Spleen (tissue), 11 donors: ENCODE results near the gene AKNAD1. TPM values are rescaled to one million over a fixed set of nuclear protein-coding genes. Genes with fewer than 3 reads are reported as not detected.

Experiments used
- DNase-seq: peaks from one replicate; pipeline ENCODE4 v3.0.0-alpha.2; 2020
- H3K27ac ChIP-seq, 8 donors: fragments of 200-600 bp; sonication (generic) in 7 of 8; 1 replicate in 4 of 8; 2 replicates in 4 of 8; pipeline versions ENCODE4 v1.5.0 to v1.8.0; 2016 to 2021; ENCODE audit warnings: inconsistent platforms in 4 of 8, mild to moderate bottlenecking in 4 of 8, moderate library complexity in 1 of 8
- H3K27me3 ChIP-seq, 7 donors: fragments of 200-600 bp; sonication (generic) in 6 of 7; replicated peaks in 1 of 7; 1 replicate in 4 of 7; 2 replicates in 3 of 7; pipeline versions ENCODE4 v1.5.0 to v1.8.0; 2016 to 2021; ENCODE audit warnings: inconsistent platforms in 3 of 7, mild to moderate bottlenecking in 1 of 7
- H3K36me3 ChIP-seq, 6 donors: fragments of 200-600 bp; sonication (generic) in 5 of 6; 1 replicate in 4 of 6; 2 replicates in 2 of 6; pipeline versions ENCODE4 v1.5.0 to v1.8.0; 2016 to 2021; ENCODE audit warnings: inconsistent platforms in 2 of 6
- H3K4me1 ChIP-seq, 6 donors: fragments of 200-600 bp; sonication (generic) in 5 of 6; 1 replicate in 3 of 6; 2 replicates in 3 of 6; pipeline versions ENCODE4 v1.5.0 to v1.8.0; 2016 to 2021; ENCODE audit warnings: inconsistent platforms in 3 of 6
- H3K4me3 ChIP-seq, 8 donors: fragments of 200-600 bp; sonication (generic) in 7 of 8; 1 replicate in 4 of 8; 2 replicates in 4 of 8; pipeline versions ENCODE4 v1.5.0 to v1.8.0; 2016 to 2021; ENCODE audit warnings: inconsistent platforms in 4 of 8, mild to moderate bottlenecking in 4 of 8, moderate library complexity in 2 of 8
- H3K9me3 ChIP-seq, 8 donors: fragments of 200-600 bp; sonication (generic) in 7 of 8; 1 replicate in 4 of 8; 2 replicates in 4 of 8; pipeline versions ENCODE4 v1.5.0 to v1.8.0; 2016 to 2021; ENCODE audit warnings: inconsistent platforms in 4 of 8
- POLR2A ChIP-seq, 3 donors: fragments of 450-650 bp; IDR thresholded peaks; one replicate each; pipeline ENCODE4 v1.5.1; 2017; ENCODE audit warnings: antibody characterized with exemption in 3 of 3, mild to moderate bottlenecking in 1 of 3
- POLR2AphosphoS5 ChIP-seq, 3 donors: sonication (generic); formaldehyde crosslinking; IDR thresholded peaks; one replicate each; pipeline ENCODE4 v1.5.1; 2017; ENCODE audit warnings: antibody characterized with exemption in 3 of 3
- WGBS, 5 donors: extraction: QIAGEN DNeasy Blood & Tissue Kit in 3 of 5; methylation state at CpG; one replicate each; pipeline versions ENCODE4 v1.1.5 to v1.1.7; 2013 to 2018; 5-methylcytosine and 5-hydroxymethylcytosine counted together
- intact Hi-C: fragments of 100-400 bp; cut with DNase I; formaldehyde crosslinking; loops from one replicate; pipeline ENCODE4 v1.15.0; 2023; ENCODE audit warnings: low total_unique reads
- polyA plus RNA-seq, 3 donors: library from polyadenylated mRNA; stranded (reverse); fragments of 200-250 nt; gene quantifications; one replicate each; pipeline ENCODE4 v1.2.1, GENCODE V29; 2013
- total RNA-seq, 7 donors: library from RNA; depleted of rRNA in 3 of 7; stranded (reverse); fragments of >200 nt in 3 of 7; fragmentation: NEBNext Ultra II Directional in 4 of 7; extraction: Animal tissue kit (Norgen Biotek cat#: 25700) in 4 of 7; gene quantifications; one replicate each; pipeline versions ENCODE4 v1.1.0 to v1.2.1, GENCODE V29; 2016 to 2021
- TF ChIP-seq, protein P1 (sequence below), 11 experiments: fragments of 200-600 bp in 7 of 11; fragments of 450-650 bp in 4 of 11; sonication (generic) in 4 of 11; IDR thresholded peaks in 8 of 11; conservative IDR thresholded peaks in 3 of 11; 1 replicate in 7 of 11; 2 replicates in 4 of 11; pipeline versions ENCODE4 v1.4.0 to v1.8.0; 2016 to 2021; ENCODE audit warnings: antibody characterized with exemption in 11 of 11, inconsistent platforms in 4 of 11, mild to moderate bottlenecking in 1 of 11
- donor health status: healthy with polysubstance abuse.
- donor health status: DM: no; HTN: no; CAD: no; lungs with moderate emphysema.
- donor health status: DM: no; HTN: no; CAD: no.
- donor health status: Bipolar disorder and iron deficiency.
- donor health status: healthy.
- donor health status: DM: no; HTN: no; CAD: no.
- donor health status: DM: yes; HTN: yes; CAD: no.

The AKNAD1 gene
- total and polyA plus RNA-seq, 10 donors = 0.03 to 0.11 TPM; not detected in 8

- intact Hi-C loops = no loop called here
- peaks cover 0 to 22% (median 11%) of the 10 kb centered on the region in 6 donors for H3K4me1 ChIP-seq
- no peaks in the 10 kb centered on the region for H3K36me3 ChIP-seq
- no peak overlapping the region for H3K4me3 ChIP-seq
- no peaks in the 10 kb centered on the region for H3K9me3 ChIP-seq
- TF ChIP-seq, protein P1, sequence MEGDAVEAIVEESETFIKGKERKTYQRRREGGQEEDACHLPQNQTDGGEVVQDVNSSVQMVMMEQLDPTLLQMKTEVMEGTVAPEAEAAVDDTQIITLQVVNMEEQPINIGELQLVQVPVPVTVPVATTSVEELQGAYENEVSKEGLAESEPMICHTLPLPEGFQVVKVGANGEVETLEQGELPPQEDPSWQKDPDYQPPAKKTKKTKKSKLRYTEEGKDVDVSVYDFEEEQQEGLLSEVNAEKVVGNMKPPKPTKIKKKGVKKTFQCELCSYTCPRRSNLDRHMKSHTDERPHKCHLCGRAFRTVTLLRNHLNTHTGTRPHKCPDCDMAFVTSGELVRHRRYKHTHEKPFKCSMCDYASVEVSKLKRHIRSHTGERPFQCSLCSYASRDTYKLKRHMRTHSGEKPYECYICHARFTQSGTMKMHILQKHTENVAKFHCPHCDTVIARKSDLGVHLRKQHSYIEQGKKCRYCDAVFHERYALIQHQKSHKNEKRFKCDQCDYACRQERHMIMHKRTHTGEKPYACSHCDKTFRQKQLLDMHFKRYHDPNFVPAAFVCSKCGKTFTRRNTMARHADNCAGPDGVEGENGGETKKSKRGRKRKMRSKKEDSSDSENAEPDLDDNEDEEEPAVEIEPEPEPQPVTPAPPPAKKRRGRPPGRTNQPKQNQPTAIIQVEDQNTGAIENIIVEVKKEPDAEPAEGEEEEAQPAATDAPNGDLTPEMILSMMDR (IDR thresholded peaks at IDR 0.05 in 8 of 11, conservative IDR thresholded peaks at IDR 0.05 in 3 of 11) = no peak
- TF ChIP-seq POLR2AphosphoS5 (IDR thresholded peaks at IDR 0.05) (no peak), POLR2A (IDR thresholded peaks at IDR 0.05) (no peak)
- 84 to 94% (median 90%) methylated on average over 3 of the region's 3 CpGs for WGBS, 5 donors
- H3K27me3 ChIP-seq = no peaks in the 10 kb centered on the region
- H3K27ac ChIP-seq = no peak overlapping the region
- DNase-seq = no peak
These were observed 30.7 kb downstream of the AKNAD1 start for GRCh38 chr1:108826081-108826635.

- Histone ChIP-seq H3K27ac (no peak overlapping the region), H3K4me3 (no peak overlapping the region), H3K27me3 (no peaks in the 10 kb centered on the region), H3K9me3 (no peaks in the 10 kb centered on the region), H3K4me1 (peaks cover 0 to 7% (median 3%) of the 10 kb centered on the region in 6 donors), H3K36me3 (no peaks in the 10 kb centered on the region)
- TF ChIP-seq, protein P1 (IDR thresholded peaks at IDR 0.05 in 8 of 11, conservative IDR thresholded peaks at IDR 0.05 in 3 of 11) = no peak
- TF ChIP-seq POLR2A (IDR thresholded peaks at IDR 0.05) (no peak), POLR2AphosphoS5 (IDR thresholded peaks at IDR 0.05) (no peak)
- no peak for DNase-seq
- WGBS, 5 donors = 88 to 92% (median 91%) methylated on average over 3 of the region's 3 CpGs
- intact Hi-C loops = no loop called here
These were observed 32.8 kb downstream of the AKNAD1 start for GRCh38 chr1:108824051-108824450.

DNA sequence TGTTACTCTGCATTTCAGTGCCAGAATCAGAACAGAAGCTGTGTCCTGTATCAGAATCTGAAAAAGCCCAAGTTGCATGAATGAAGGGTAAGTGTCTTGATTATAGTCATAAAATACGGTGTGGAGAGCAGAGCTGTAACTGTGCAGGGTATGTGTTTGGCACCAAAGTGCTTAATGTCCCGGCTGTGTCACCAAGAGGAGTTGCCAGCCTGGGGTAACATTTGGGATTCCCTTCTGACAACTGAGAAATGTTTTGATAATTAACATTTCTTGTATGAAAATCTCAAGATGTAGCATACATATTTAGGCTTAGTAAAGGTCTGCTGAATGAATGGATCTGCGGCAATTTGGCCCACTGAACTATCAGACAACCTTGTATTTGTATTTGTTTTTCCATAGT, 33.3 kb downstream of the AKNAD1 start:
- no peaks in the 10 kb centered on the region for H3K9me3 ChIP-seq
- H3K4me3 ChIP-seq = no peak overlapping the region
- no peak for DNase-seq
- no peaks in the 10 kb centered on the region for H3K27me3 ChIP-seq
- H3K27ac ChIP-seq = no peak overlapping the region
- H3K4me1 ChIP-seq = peaks cover 0 to 7% (median 3%) of the 10 kb centered on the region in 6 donors
- 62 to 97% (median 81%) methylated on average over 3 of the region's 3 CpGs for WGBS, 5 donors
- intact Hi-C loops = no loop called here
- no peak for TF ChIP-seq POLR2AphosphoS5 (IDR thresholded peaks at IDR 0.05)
- no peak for TF ChIP-seq POLR2A (IDR thresholded peaks at IDR 0.05)
- TF ChIP-seq, protein P1 (IDR thresholded peaks at IDR 0.05 in 8 of 11, conservative IDR thresholded peaks at IDR 0.05 in 3 of 11) = no peak
- no peaks in the 10 kb centered on the region for H3K36me3 ChIP-seq

- Histone ChIP-seq H3K9me3 (no peaks in the 10 kb centered on the region), H3K27me3 (no peaks in the 10 kb centered on the region), H3K4me1 (peaks cover 0 to 12% (median 6%) of the 10 kb centered on the region in 6 donors), H3K36me3 (no peaks in the 10 kb centered on the region), H3K4me3 (no peak overlapping the region), H3K27ac (no peak overlapping the region)
- TF ChIP-seq POLR2A (IDR thresholded peaks at IDR 0.05) (no peak), POLR2AphosphoS5 (IDR thresholded peaks at IDR 0.05) (no peak)
- TF ChIP-seq, protein P1 (IDR thresholded peaks at IDR 0.05 in 8 of 11, conservative IDR thresholded peaks at IDR 0.05 in 3 of 11) = no peak
- WGBS, 5 donors = 59 to 68% (median 68%) methylated on average over 5 of the region's 5 CpGs
- intact Hi-C loops = no loop called here
- no peak for DNase-seq
These were observed 37.0 kb downstream of the AKNAD1 start for GRCh38 chr1:108819878-108820277.
